ENCODE measurements around the gene KIF3B. TPM values are rescaled to one million over a fixed set of nuclear protein-coding genes. Genes with fewer than 3 reads are reported as not detected.

KIF3B gene
- total RNA-seq, 2 experiments from 2014 or later, result 8.2 to 25.2 TPM

GRCh38 chr20:32278199-32278643 lies 770 bp downstream of the KIF3B start:
- H2AFZ ChIP-seq (ENCODE audit: low read length), result no peak overlapping the region; the same call in 1 of the 2 replicates
- peak overlapping the region; percentile 56 for H3K27ac ChIP-seq (ENCODE audit: low read depth, low read length, poor library complexity, severe bottlenecking)
- TF ChIP-seq EZH2phosphoT487 (IDR thresholded peaks at IDR 0.05; ENCODE audit: borderline replicate concordance, low read depth, low read length), result no peak
- TF ChIP-seq CTCF (conservative IDR thresholded peaks at IDR 0.05; ENCODE audit: low read length), result no peak
- DNase-seq (ENCODE audit: low spot score), result peak; percentile 63
- H3K79me2 ChIP-seq (ENCODE audit: insufficient read depth, low read depth, low read length), result peaks cover 51% of the 10 kb centered on the region
- H3K36me3 ChIP-seq (ENCODE audit: insufficient read depth, low read length), result peaks cover 13% of the 10 kb centered on the region
- CTCF ChIA-PET (ENCODE audit: unreplicated experiment), result interaction anchor here (1.1 kb wide), 1 partner anchor 11 kb away, joined by 3 read pairs; no protein-coding TSS in a partner anchor
- H3K4me1 ChIP-seq (ENCODE audit: insufficient read depth, low read length, poor library complexity, severe bottlenecking), result peaks cover 62% of the 10 kb centered on the region
- peak overlapping the region; percentile 89 for H3K4me2 ChIP-seq (ENCODE audit: low read length)
- POLR2A ChIA-PET, result interaction anchor here (0.6 to 0.7 kb wide), 3 partner anchors 36 to 143 kb away, joined by 3 to 4 read pairs (median 3); no protein-coding TSS in a partner anchor
- H3K4me3 ChIP-seq (ENCODE audit: low read depth, low read length, poor library complexity, severe bottlenecking), result peak overlapping the region; percentile 91
- H4K20me1 ChIP-seq (ENCODE audit: insufficient read depth, low read length), result no peaks in the 10 kb centered on the region
- intact Hi-C loops (cut with micrococcal nuclease; ENCODE audit: unreplicated experiment), result no loop called here
- no peaks in the 10 kb centered on the region for H3K9me2 ChIP-seq (ENCODE audit: insufficient read depth, low read length)
- no TSS peak for BruUV-seq (replicated peaks)
- peaks cover 9% of the 10 kb centered on the region for H3K9me3 ChIP-seq (ENCODE audit: low read length)

GRCh38 chr20:32281711-32282110 lies 4.3 kb downstream of the KIF3B start:
- Histone ChIP-seq H3K36me3 (ENCODE audit: insufficient read depth, low read length) (peaks cover 13% of the 10 kb centered on the region; the same call in 1 of the 2 replicates), H3K4me3 (ENCODE audit: low read depth, low read length, poor library complexity, severe bottlenecking) (peak overlapping the region; percentile 20), H2AFZ (ENCODE audit: low read length) (no peak overlapping the region), H3K79me2 (ENCODE audit: insufficient read depth, low read depth, low read length) (peaks cover 81% of the 10 kb centered on the region), H4K20me1 (ENCODE audit: insufficient read depth, low read length) (no peaks in the 10 kb centered on the region), H3K4me2 (ENCODE audit: low read length) (peak overlapping the region; percentile 61), H3K9me3 (ENCODE audit: low read length) (no peaks in the 10 kb centered on the region), H3K27ac (ENCODE audit: low read depth, low read length, poor library complexity, severe bottlenecking) (peak overlapping the region; percentile 57), H3K9me2 (ENCODE audit: insufficient read depth, low read length) (no peaks in the 10 kb centered on the region), H3K4me1 (ENCODE audit: insufficient read depth, low read length, poor library complexity, severe bottlenecking) (peaks cover 88% of the 10 kb centered on the region)
- BruUV-seq (replicated peaks), result no TSS peak
- POLR2A ChIA-PET, result interaction anchor here (0.6 to 0.8 kb wide), 2 partner anchors 13 to 89 kb away, joined by 3 to 5 read pairs; no protein-coding TSS in a partner anchor
- intact Hi-C loops (cut with micrococcal nuclease; ENCODE audit: unreplicated experiment), result no loop called here
- CTCF ChIA-PET (ENCODE audit: unreplicated experiment), result interaction anchor here (0.6 kb wide), 1 partner anchor 66 kb away, joined by 3 read pairs; no protein-coding TSS in a partner anchor
- TF ChIP-seq EZH2phosphoT487 (IDR thresholded peaks at IDR 0.05; ENCODE audit: borderline replicate concordance, low read depth, low read length), result no peak
- no peak for TF ChIP-seq CTCF (conservative IDR thresholded peaks at IDR 0.05; ENCODE audit: low read length)
- no peak for DNase-seq (ENCODE audit: low spot score)

- no peaks in the 10 kb centered on the region for H3K9me2 ChIP-seq (ENCODE audit: insufficient read depth, low read length)
- CTCF ChIA-PET (ENCODE audit: unreplicated experiment), result no interaction called here
- POLR2A ChIA-PET, result interaction anchor here (0.6 to 0.9 kb wide), 3 partner anchors 9 to 88 kb away, joined by 3 to 5 read pairs (median 3); no protein-coding TSS in a partner anchor
Observed at GRCh38 chr20:32282461-32282860, 5.0 kb downstream of the KIF3B start.

More at GRCh38 chr20:32282461-32282860, 5.0 kb downstream of the KIF3B start:
- intact Hi-C loops (cut with micrococcal nuclease; ENCODE audit: unreplicated experiment), result no loop called here
- H3K27ac ChIP-seq (ENCODE audit: low read depth, low read length, poor library complexity, severe bottlenecking), result peak overlapping the region; percentile 57
- H3K4me3 ChIP-seq (ENCODE audit: low read depth, low read length, poor library complexity, severe bottlenecking), result peak overlapping the region; percentile 20
- no TSS peak for BruUV-seq (replicated peaks)
- DNase-seq (ENCODE audit: low spot score), result peak; percentile 29
- peaks cover 91% of the 10 kb centered on the region for H3K4me1 ChIP-seq (ENCODE audit: insufficient read depth, low read length, poor library complexity, severe bottlenecking)
- H3K9me3 ChIP-seq (ENCODE audit: low read length), result no peaks in the 10 kb centered on the region
- H2AFZ ChIP-seq (ENCODE audit: low read length), result no peak overlapping the region
- H3K79me2 ChIP-seq (ENCODE audit: insufficient read depth, low read depth, low read length), result peaks cover 88% of the 10 kb centered on the region
- H4K20me1 ChIP-seq (ENCODE audit: insufficient read depth, low read length), result no peaks in the 10 kb centered on the region
- peak overlapping the region; percentile 61 for H3K4me2 ChIP-seq (ENCODE audit: low read length)
- H3K36me3 ChIP-seq (ENCODE audit: insufficient read depth, low read length), result peaks cover 17% of the 10 kb centered on the region
- TF ChIP-seq EZH2phosphoT487 (IDR thresholded peaks at IDR 0.05; ENCODE audit: borderline replicate concordance, low read depth, low read length) (no peak), CTCF (conservative IDR thresholded peaks at IDR 0.05; ENCODE audit: low read length) (no peak)
